ENCODE measurements around the gene MACROD2. TPM values are rescaled to one million over a fixed set of nuclear protein-coding genes. Genes with fewer than 3 reads are reported as not detected.

Gene MACROD2
- total and polyA plus RNA-seq, 2 donors (not counting 1 experiment from before 2014, with no cell fraction given): 5.3 to 6.7 TPM

- no CpG with 5 or more reads among the region's 1 CpG for WGBS (ENCODE audit: insufficient coverage)
- no peak overlapping the region for H3K9ac ChIP-seq (ENCODE audit: low read length)
- H3K4me3 ChIP-seq (ENCODE audit: control extremely low read depth in 1 of 5, extremely low read depth in 1 of 5, insufficient read depth in 1 of 5, low read depth in 2 of 5, low read length in 4 of 5): no peak overlapping the region
- ATAC-seq (ENCODE audit: low read depth): no peak
- no peaks in the 10 kb centered on the region for H3K4me1 ChIP-seq (ENCODE audit: control insufficient read depth in 2 of 2, insufficient read depth in 2 of 2, low read length in 2 of 2)
- Mint-ChIP-seq H3K4me1 (no peaks in the 10 kb centered on the region), H3K4me3 (no peak overlapping the region), H3K9me3 (ENCODE audit: insufficient read depth) (no peaks in the 10 kb centered on the region), H3K27ac (no peak overlapping the region), H3K27me3 (peaks cover 4% of the 10 kb centered on the region)
- H4K20me1 ChIP-seq (ENCODE audit: control insufficient read depth, insufficient read depth, low read length, poor library complexity, severe bottlenecking): no peaks in the 10 kb centered on the region
- POLR2A ChIA-PET: no interaction called here
- H3K4me2 ChIP-seq (replicated peaks; ENCODE audit: low read depth, low read length, poor library complexity, severe bottlenecking): no peak overlapping the region
- H3K9me3 ChIP-seq (ENCODE audit: control extremely low read depth in 1 of 3, control insufficient read depth in 2 of 3, insufficient read depth in 1 of 3, low read length in 2 of 3): no peaks in the 10 kb centered on the region
- no peaks in the 10 kb centered on the region for H3K27me3 ChIP-seq (replicated peaks in 1 of 4; ENCODE audit: control extremely low read depth in 1 of 4, control insufficient read depth in 3 of 4, insufficient read depth in 4 of 4, low read length in 3 of 4)
- H3K79me2 ChIP-seq (ENCODE audit: control insufficient read depth, insufficient read depth, low read length): no peaks in the 10 kb centered on the region
- intact Hi-C loops (cut with micrococcal nuclease): no loop called here
- CTCF ChIA-PET: no interaction called here
- no peak overlapping the region for H2AFZ ChIP-seq (ENCODE audit: insufficient read depth, low read depth, low read length, poor library complexity, severe bottlenecking)
- TF ChIP-seq, protein P1, sequence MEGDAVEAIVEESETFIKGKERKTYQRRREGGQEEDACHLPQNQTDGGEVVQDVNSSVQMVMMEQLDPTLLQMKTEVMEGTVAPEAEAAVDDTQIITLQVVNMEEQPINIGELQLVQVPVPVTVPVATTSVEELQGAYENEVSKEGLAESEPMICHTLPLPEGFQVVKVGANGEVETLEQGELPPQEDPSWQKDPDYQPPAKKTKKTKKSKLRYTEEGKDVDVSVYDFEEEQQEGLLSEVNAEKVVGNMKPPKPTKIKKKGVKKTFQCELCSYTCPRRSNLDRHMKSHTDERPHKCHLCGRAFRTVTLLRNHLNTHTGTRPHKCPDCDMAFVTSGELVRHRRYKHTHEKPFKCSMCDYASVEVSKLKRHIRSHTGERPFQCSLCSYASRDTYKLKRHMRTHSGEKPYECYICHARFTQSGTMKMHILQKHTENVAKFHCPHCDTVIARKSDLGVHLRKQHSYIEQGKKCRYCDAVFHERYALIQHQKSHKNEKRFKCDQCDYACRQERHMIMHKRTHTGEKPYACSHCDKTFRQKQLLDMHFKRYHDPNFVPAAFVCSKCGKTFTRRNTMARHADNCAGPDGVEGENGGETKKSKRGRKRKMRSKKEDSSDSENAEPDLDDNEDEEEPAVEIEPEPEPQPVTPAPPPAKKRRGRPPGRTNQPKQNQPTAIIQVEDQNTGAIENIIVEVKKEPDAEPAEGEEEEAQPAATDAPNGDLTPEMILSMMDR (IDR thresholded peaks at IDR 0.05): no peak
- TF ChIP-seq EZH2 (IDR thresholded peaks at IDR 0.05; ENCODE audit: borderline replicate concordance, insufficient read depth, low read depth, low read length, poor library complexity, severe bottlenecking): no peak
- no peaks in the 10 kb centered on the region for H3K36me3 ChIP-seq (replicated peaks in 1 of 2; ENCODE audit: control extremely low read depth in 1 of 2, control insufficient read depth in 1 of 2, extremely low read depth in 1 of 2, insufficient read depth in 2 of 2, low read length in 1 of 2)
- DNase-seq: no peak
- H3K27ac ChIP-seq (ENCODE audit: low read length in 2 of 2): no peak overlapping the region
These were observed 499.0 kb downstream of the MACROD2 start for GRCh38 chr20:14494355-14494754.

DNA sequence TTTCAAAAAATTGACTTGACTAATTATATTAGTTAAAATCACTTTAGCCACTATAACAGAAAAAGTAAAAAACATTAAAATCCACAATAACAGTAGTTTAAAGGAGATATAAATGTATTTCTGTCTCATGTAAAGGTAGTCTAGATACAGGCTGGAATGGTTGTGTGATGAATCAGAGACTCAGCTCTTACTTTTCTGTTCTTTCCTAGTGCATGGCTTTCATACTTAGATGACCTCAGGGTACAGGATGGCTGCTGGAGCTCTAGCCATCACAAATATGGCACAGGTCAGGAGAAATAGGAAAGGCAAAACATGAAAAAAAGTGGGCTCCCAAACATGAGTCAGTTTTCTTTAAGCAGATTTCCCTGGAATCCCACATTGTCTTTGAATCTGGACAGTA is 499.8 kb downstream of the MACROD2 start:
- Mint-ChIP-seq H3K9me3 (ENCODE audit: insufficient read depth) (no peaks in the 10 kb centered on the region), H3K4me1 (no peaks in the 10 kb centered on the region), H3K27me3 (peaks cover 4% of the 10 kb centered on the region), H3K27ac (no peak overlapping the region), H3K4me3 (no peak overlapping the region)
- Histone ChIP-seq H3K4me2 (replicated peaks; ENCODE audit: low read depth, low read length, poor library complexity, severe bottlenecking) (no peak overlapping the region), H3K27me3 (replicated peaks in 1 of 4; ENCODE audit: control extremely low read depth in 1 of 4, control insufficient read depth in 3 of 4, insufficient read depth in 4 of 4, low read length in 3 of 4) (no peaks in the 10 kb centered on the region), H3K27ac (ENCODE audit: low read length in 2 of 2) (no peak overlapping the region), H3K9me3 (ENCODE audit: control extremely low read depth in 1 of 3, control insufficient read depth in 2 of 3, insufficient read depth in 1 of 3, low read length in 2 of 3) (no peaks in the 10 kb centered on the region), H4K20me1 (ENCODE audit: control insufficient read depth, insufficient read depth, low read length, poor library complexity, severe bottlenecking) (no peaks in the 10 kb centered on the region), H3K4me1 (ENCODE audit: control insufficient read depth in 2 of 2, insufficient read depth in 2 of 2, low read length in 2 of 2) (no peaks in the 10 kb centered on the region), H3K36me3 (replicated peaks in 1 of 2; ENCODE audit: control extremely low read depth in 1 of 2, control insufficient read depth in 1 of 2, extremely low read depth in 1 of 2, insufficient read depth in 2 of 2, low read length in 1 of 2) (no peaks in the 10 kb centered on the region), H3K4me3 (ENCODE audit: control extremely low read depth in 1 of 5, extremely low read depth in 1 of 5, insufficient read depth in 1 of 5, low read depth in 2 of 5, low read length in 4 of 5) (no peak overlapping the region), H2AFZ (ENCODE audit: insufficient read depth, low read depth, low read length, poor library complexity, severe bottlenecking) (no peak overlapping the region), H3K79me2 (ENCODE audit: control insufficient read depth, insufficient read depth, low read length) (no peaks in the 10 kb centered on the region), H3K9ac (ENCODE audit: low read length) (no peak overlapping the region)
- TF ChIP-seq EZH2 (IDR thresholded peaks at IDR 0.05; ENCODE audit: borderline replicate concordance, insufficient read depth, low read depth, low read length, poor library complexity, severe bottlenecking): no peak
- TF ChIP-seq, protein P1 (IDR thresholded peaks at IDR 0.05): no peak
- intact Hi-C loops (cut with micrococcal nuclease): no loop called here
- ATAC-seq (ENCODE audit: low read depth) (no peak), DNase-seq (no peak)
- POLR2A ChIA-PET: no interaction called here
- CTCF ChIA-PET: no interaction called here
